GM19193 (cell line): ENCODE data around the gene FAM181A.

Source experiments
- POLR2A ChIP-seq: IDR thresholded peaks from 4 replicates; pipeline ENCODE4 v1.6.1; 2011; ENCODE audit not compliant: insufficient read depth, insufficient read length; ENCODE audit errors: extremely low read depth

The FAM181A gene

DNA sequence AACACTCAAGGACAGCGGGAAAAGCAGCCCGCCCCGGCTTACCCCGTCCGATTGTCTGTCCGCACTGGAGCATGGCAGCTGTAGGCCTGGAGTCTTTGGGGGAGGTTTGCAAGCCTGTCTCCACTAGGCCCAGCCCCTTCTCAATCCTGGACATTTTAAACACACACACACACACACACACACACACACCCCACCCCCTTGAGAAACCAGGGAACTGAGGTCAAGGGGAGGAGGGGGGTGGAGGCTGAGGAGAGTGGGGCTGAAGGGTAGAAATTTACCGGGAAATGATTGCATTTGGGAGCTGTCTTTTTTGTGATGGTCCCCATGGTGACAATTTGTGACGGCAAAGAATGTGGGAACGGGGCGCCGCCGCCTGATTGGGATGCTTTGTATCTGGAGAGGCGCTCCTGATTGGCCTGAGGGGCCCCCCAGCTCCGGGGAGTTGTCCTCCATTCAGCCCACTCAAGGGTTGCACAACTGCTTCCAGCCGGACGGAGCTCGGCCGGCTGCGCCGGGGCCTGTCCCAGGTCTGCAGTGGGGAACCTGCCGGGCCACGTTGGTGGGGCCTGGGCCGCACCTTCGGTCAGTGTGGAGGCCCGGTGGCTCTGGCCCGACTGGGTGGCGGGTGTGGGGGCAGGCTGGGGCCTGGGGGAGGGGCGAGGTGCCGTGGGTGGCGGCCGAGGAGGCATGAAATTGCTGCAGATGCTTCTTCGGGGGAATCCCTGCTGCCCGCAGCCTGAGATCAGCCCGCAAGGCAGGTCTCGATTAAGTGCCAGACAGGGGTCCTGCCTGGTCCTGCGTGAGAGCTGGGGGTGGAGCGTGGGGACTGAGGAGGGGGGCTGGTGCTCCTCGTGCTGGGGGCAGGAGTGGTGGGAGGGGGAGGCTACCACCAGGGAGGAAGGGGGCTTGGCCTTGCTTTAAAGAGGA, at the start of gene FAM181A:
Gene FAM181A, plus strand, starts transcription at position 472 of the 927 bp plus-strand sequence. CDS start 942 bp downstream, outside the sequence.
- TF ChIP-seq POLR2A, result no peak

DNA sequence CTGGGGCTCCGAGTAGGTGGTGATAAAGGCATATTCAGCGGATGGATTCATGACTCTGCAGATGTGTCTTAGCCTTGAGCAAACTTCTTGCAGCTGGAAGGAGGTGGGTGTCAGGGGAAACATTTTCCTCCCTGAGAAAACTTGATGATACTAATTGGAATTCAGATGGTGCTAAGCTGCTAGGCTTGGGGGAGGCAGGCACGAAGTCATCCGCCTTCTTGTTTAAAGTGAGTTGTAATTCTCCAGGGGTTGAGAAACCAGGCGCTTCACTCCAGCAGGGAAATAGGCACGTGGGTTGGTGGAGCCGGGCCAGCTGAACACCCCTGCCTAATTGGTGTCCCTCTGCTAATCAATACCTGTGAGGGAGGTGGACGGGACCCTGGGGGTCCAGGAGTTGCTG, 48.9 kb upstream of the FAM181A start:
- TF ChIP-seq POLR2A, result no peak

DNA sequence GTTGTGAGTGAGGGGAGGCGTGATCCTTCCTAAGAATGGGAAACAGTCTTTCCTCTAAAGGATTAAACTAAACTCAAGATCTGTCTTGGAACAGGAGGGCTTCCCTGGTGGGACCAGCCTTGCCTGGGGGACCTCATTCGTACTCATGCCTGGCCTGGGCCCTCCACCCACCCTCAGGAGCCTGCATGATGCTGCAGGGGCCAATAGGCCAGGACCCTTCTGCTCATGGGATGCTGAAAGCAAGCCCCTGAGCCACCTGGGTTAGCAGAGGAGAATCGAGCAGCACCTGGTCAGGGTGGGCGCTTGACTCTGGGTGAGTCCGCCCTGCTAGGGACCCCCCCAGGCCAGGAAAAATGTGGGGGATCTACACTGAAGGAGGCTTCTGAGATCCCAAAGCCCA, 48.3 kb upstream of the FAM181A start:
- TF ChIP-seq POLR2A, result no peak

DNA sequence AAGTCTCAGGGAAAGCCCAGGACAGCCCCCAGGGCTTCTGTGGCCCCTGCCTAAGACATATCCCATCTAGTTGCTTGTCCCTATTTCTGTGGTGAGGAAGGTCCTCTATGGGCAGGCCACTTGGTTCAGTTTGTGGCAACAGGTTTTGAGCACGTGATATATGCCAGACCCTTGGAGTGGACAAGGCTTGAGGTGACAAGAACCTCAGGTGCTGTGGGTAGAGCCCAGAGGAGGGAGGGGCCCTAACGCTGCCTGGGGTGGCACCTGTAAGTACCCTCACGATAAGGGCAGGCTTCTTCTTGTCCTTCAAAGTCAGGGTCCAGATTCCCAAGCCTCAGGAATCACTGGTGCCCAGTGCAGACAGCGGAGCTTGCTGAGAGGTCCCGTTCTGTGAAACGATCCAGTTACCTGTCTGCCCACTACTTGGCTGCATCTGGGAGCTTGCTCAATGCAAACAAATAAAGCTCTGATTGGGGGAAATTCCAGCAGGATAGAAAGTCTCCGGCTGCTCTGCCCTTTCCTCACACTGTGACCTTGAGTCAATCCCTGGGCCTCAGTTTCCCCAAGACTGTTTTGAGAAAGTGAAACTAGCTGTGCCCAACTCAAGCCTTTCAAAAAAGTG, 47.7 kb upstream of the FAM181A start:
- no peak for TF ChIP-seq POLR2A

DNA sequence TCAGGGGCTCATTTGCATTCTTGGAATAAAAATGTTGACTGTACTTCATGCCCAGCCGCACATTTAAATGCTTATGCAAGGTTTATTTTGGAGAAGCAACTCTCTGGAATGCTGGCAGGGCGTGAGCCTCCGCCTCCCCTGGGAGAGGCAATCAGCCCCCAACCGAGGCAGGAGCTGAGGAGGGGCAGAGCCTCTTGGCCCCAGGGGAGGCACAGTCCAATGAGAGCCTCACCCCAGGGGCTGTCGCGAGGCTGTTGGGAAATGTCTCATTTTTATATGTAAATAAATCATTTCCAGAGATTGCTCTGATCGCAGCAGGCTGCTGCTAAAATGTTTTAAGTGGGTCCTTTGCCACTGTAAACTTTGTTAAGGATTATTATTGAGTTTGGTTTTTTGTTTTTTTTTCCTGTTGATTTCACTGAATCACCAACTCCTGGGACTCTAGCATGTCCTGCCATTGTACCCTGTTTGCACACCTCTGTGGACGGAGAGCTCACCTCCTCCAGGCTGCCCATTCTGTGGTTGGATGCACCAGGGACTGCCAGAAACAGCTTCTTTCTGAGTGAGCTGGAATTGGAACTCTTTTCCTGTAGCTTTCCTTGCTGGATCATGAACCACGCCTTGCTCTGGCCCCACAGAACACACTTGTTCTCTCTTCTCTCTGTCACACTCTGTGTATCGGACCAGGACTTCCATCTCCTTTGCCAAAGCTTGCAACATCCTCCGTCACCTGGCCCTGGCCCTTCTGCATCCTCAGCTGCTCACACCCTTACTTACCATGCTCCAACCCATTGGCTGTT, 46.9 kb upstream of the FAM181A start:
- no peak for TF ChIP-seq POLR2A

DNA sequence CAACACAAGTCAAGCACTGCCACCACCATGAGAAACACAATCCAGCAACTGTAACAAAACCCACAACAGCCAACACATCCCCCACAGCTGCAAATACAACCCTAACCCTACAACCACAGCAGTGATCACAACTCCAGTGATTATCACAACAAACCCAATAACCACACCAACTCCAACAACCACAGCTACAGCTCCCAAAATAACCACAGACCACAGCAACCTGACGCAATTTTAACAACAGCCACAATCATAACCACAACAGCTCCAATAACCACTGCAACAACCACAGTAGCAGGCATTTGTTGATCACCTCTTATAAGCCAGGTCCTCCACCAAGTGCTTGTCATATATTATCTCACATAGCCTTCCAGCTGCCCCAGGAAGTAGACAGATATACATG, 42.2 kb upstream of the FAM181A start:
- no peak for TF ChIP-seq POLR2A

DNA sequence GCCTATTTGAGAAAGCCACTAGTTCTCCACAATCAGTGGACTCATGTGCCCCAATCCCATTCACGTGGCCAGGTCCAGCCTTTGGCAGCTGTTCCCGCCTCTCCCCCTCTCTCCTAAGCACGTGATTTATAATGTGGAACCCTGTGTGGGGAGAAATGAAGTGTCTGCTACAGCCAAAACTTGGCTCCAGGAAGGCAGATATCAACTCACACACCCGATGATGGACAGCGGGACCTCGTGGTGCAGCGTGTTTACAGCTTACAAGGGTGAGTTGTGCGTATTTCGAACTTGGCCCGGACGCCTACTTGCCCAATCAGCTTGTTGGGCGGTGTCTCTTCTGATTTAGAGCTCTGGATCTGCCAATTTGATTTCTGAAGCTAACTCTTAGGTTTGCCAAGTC, 38.1 kb upstream of the FAM181A start:
- TF ChIP-seq POLR2A, result no peak

DNA sequence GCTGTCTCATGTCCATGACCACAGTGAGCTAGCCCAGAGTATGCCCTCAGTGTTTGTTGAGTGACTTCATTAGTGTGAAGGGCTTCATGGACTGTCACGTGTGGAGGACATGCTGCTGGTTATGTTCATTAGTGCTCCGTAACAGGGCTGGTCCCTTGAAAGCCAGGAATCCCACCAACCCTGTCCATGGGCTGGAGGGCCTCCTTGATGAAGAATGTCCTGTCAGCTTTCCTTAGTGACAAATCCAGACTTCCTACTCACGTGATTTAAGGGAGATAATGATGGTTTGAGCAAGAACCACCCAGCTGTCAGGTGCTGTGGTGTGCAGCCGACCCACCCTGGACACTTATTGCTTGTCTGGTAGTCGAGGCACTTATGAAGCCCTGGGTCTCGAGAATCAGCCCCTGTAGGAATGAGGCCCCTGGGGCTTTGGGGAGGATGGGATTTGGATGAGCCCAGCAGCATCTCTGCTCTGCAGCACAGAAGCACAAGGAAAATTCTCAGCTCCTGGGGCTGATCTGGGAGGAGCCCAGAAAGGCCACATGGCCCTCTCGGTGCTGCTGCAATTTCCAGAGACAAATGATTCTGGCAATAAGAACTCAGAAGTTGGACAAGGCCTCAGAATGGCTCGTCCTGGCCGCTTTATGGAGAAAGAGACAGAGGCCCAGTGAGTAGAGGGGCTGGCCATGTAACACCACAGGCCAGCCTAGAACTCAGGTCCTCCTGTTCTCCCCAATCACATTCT, 37.2 kb upstream of the FAM181A start:
- no peak for TF ChIP-seq POLR2A

DNA sequence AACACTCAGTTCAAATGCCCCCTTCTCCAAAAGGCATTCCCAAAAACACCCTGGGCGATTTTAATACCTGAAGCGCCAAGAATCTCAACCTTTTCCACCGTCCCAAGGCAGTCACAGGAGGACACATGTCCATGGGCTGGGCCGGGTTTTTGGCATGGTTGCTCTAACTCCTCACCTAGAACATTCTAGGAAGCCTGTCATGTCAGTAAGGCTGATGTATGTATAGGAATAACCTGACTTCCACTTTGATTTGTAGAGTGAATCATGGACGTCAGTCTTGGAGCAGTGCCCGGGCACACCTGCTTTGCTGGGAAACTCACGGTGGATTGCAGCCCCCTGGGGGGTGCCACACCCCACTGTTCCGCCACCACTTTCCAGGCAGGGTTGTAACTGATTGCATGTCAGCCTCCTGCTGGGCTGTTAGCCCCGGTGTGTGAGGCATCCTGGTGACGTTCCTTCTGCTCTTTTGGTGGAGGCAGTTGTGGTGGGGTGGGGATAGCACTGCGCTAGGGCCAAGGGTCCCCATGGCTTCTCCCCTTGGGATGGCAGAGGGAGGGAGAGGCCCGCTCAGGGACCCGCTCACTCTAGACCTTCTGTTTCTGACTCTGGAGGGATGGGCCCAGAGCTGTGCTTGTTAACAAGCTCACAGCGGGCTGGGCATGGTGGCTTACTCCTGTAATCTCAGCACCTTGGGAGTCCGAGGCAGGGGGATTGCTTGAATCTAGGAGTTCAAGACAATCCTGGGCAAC, 35.2 kb upstream of the FAM181A start:
- no peak for TF ChIP-seq POLR2A

DNA sequence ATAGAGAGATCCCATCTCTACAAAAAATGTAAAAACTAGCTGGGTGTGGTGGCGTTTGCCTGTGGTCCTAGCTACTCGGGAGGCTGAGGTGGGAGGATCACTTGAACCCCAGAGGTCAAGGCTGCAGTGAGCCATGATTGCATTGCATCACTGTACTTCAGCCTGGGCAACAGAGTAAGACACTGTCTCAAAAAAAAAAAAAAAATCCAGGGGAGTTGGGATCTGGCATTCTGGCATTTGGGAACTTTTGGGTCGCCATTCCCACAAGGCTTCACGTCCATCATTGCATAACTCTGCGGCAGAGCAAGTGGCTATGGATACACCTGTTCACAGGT, 34.7 kb upstream of the FAM181A start:
- TF ChIP-seq POLR2A, result no peak

DNA sequence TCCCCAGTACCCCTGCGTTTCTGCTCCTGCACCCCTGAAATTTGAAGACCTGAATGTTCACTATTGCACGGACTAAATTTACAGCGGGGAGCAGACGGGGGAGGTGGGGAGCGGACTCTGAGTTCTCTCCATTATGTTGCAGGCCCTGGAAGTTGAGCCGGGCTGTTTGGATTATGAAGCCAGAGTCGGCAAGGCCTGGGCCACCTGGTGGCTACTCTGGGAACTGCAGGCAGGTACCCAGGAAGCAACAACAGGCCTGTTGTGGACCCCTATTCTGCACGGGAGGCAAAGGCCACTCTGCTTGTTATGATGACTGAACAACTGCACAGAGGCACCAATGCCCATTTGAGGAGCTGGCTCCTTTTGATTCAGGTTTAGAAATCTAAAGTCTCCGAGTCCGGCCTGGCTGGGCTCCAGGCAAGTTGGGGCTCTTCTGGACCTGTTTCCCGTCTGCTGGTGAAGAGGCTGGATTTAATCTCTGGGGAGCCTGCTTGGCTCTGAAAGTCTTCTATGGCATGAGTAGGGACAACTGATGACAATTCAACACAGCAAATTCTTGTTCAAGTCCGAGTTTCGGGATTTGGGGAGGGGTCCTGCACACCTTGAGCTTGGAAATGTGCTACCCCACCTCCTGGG, 34.1 kb upstream of the FAM181A start:
- no peak for TF ChIP-seq POLR2A

DNA sequence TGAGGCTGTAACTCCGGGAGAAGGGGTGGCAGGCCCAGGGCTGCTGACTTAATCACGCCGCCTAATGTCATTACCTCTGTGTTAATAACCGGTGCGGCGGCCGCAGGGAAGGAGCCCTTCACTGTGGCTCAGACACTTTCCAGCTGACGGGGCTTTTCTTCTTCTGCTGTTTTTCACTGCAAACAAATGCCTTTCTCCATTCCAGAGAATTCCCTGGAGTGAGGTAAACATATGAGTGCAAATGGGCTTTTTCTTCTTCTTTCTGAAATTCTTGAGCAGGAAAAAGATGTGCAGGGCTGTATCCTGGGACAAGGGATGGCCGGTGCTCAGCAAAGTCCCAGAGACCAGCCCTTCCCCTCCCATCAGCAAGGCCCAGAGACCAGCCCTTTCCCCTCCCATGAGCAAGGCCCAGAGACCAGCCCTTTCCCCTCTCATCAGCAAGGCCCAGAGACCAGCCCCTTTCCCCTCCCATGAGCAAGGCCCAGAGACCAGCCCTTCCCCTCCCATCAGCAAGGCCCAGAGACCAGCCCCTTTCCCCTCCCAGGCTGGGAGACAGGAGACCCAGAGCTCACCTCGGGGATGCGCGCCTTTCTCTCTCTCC, 33.4 kb upstream of the FAM181A start:
- no peak for TF ChIP-seq POLR2A

DNA sequence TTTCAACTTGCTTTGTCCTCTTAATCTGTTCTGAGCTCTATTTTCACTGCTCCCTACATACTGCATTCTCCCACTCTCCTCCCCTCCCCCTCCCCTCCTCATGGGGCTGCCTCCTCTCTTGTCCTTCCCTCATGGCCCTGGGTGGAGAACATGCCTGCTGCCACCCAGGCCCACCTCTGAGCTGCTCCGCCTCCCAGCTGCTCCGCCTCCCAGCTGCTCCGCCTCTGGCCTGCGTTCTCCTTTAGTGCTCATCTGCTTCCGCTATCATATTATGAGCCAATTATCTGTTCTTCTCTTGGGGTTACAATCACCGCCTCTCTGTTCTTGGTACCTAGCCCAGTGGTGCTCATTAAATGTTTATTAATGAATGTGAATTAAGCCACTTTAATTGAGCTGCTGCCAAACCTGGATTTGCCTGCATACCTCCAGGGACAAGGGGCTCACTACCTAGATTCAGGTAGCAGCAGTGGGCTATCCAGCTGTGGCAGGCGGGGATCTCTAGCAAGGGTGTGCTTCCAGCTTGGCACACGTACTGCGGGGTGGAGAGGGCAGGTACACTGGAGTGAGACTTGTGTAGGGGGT, 32.0 kb upstream of the FAM181A start:
- TF ChIP-seq POLR2A, result no peak
